ENCODE data around the gene UBTD2. TPM values are rescaled to one million over a fixed set of nuclear protein-coding genes. Genes with fewer than 3 reads are reported as not detected.

Gene UBTD2
- total RNA-seq, 5 donors from 2014 or later (not counting 1 experiment from before 2014, with no cell fraction given) = 3.2 to 7.7 (median 5.4) TPM

- DNase-seq (no peak), ATAC-seq (replicated peaks in 1 of 4) (no peak)
- Histone ChIP-seq H3K27ac (ENCODE audit: low read length) (no peak overlapping the region), H3K9me3 (no peaks in the 10 kb centered on the region), H3K36me3 (ENCODE audit: control insufficient read depth in 2 of 2, extremely low read depth in 1 of 2, insufficient read depth in 1 of 2, low read length in 1 of 2) (no peaks in the 10 kb centered on the region), H3K4me3 (ENCODE audit: control insufficient read depth in 1 of 2, extremely low read depth in 1 of 2, low read length in 1 of 2) (no peak overlapping the region), H3K27me3 (replicated peaks in 1 of 2; ENCODE audit: control insufficient read depth in 2 of 2, extremely low read depth in 1 of 2, insufficient read depth in 2 of 2, low read length in 1 of 2) (no peaks in the 10 kb centered on the region), H3K4me1 (ENCODE audit: control insufficient read depth in 1 of 2, extremely low read depth in 1 of 2, insufficient read depth in 2 of 2, low read length in 2 of 2) (peaks cover 10 to 16% of the 10 kb centered on the region in 2 experiments)
- ChIA-PET CTCF (interaction anchor here in 1 of 2 donors (0.6 to 0.7 kb wide), 2 partner anchors 104 to 174 kb away, joined by 3 read pairs; no protein-coding TSS in a partner anchor), POLR2A (no interaction called here)
- no CpG with 5 or more reads among the region's 9 CpGs for WGBS (ENCODE audit: insufficient coverage)
- H3K27me3 Mint-ChIP-seq = no peaks in the 10 kb centered on the region
- H3K4me3 Mint-ChIP-seq = no peak overlapping the region
- H3K4me1 Mint-ChIP-seq = peaks cover 45 to 52% (median 50%) of the 10 kb centered on the region in 3 donors
- no peaks in the 10 kb centered on the region for H3K9me3 Mint-ChIP-seq
- peaks cover 13% of the 10 kb centered on the region for H3K36me3 Mint-ChIP-seq
- H3K27ac Mint-ChIP-seq = no peak overlapping the region
Observed at GRCh38 chr5:172278356-172278755, 5.2 kb downstream of the UBTD2 start.

GRCh38 chr5:172276214-172276613 lies 7.3 kb downstream of the UBTD2 start:
- Mint-ChIP-seq H3K36me3 (peaks cover 18% of the 10 kb centered on the region), H3K4me3 (no peak overlapping the region), H3K9me3 (no peaks in the 10 kb centered on the region), H3K27me3 (no peaks in the 10 kb centered on the region), H3K27ac (no peak overlapping the region), H3K4me1 (peaks cover 33 to 39% (median 36%) of the 10 kb centered on the region in 3 donors)
- ChIA-PET CTCF (no interaction called here), POLR2A (no interaction called here)
- no peaks in the 10 kb centered on the region for H3K27me3 ChIP-seq (replicated peaks in 1 of 2; ENCODE audit: control insufficient read depth in 2 of 2, extremely low read depth in 1 of 2, insufficient read depth in 2 of 2, low read length in 1 of 2)
- DNase-seq (no peak), ATAC-seq (replicated peaks in 1 of 4) (no peak)
- H3K36me3 ChIP-seq (ENCODE audit: control insufficient read depth in 2 of 2, extremely low read depth in 1 of 2, insufficient read depth in 1 of 2, low read length in 1 of 2) = no peaks in the 10 kb centered on the region
- 100% methylated on average over 2 of the region's 3 CpGs for WGBS (ENCODE audit: insufficient coverage)
- no peaks in the 10 kb centered on the region for H3K9me3 ChIP-seq
- H3K4me3 ChIP-seq (ENCODE audit: control insufficient read depth in 1 of 2, extremely low read depth in 1 of 2, low read length in 1 of 2) = no peak overlapping the region
- H3K27ac ChIP-seq (ENCODE audit: low read length) = no peak overlapping the region
- peaks cover 0 to 8% of the 10 kb centered on the region in 2 experiments for H3K4me1 ChIP-seq (ENCODE audit: control insufficient read depth in 1 of 2, extremely low read depth in 1 of 2, insufficient read depth in 2 of 2, low read length in 2 of 2)

- no peaks in the 10 kb centered on the region for H3K9me3 Mint-ChIP-seq
- Histone ChIP-seq H3K4me3 (ENCODE audit: control insufficient read depth in 1 of 2, extremely low read depth in 1 of 2, low read length in 1 of 2) (no peak overlapping the region), H3K4me1 (ENCODE audit: control insufficient read depth in 1 of 2, extremely low read depth in 1 of 2, insufficient read depth in 2 of 2, low read length in 2 of 2) (peaks cover 0 to 4% of the 10 kb centered on the region in 2 experiments), H3K27me3 (replicated peaks in 1 of 2; ENCODE audit: control insufficient read depth in 2 of 2, extremely low read depth in 1 of 2, insufficient read depth in 2 of 2, low read length in 1 of 2) (no peaks in the 10 kb centered on the region), H3K9me3 (no peaks in the 10 kb centered on the region), H3K36me3 (ENCODE audit: control insufficient read depth in 2 of 2, extremely low read depth in 1 of 2, insufficient read depth in 1 of 2, low read length in 1 of 2) (no peaks in the 10 kb centered on the region), H3K27ac (ENCODE audit: low read length) (no peak overlapping the region)
- WGBS (ENCODE audit: insufficient coverage) = 53% methylated on average over 8 of the region's 14 CpGs
- H3K4me1 Mint-ChIP-seq = peaks cover 32 to 36% (median 33%) of the 10 kb centered on the region in 3 donors
- POLR2A ChIA-PET = no interaction called here
- no peak overlapping the region for H3K27ac Mint-ChIP-seq
- H3K36me3 Mint-ChIP-seq = peaks cover 18% of the 10 kb centered on the region
- CTCF ChIA-PET = no interaction called here
- H3K27me3 Mint-ChIP-seq = no peaks in the 10 kb centered on the region
- ATAC-seq (replicated peaks in 1 of 4) (peak in 3 of 4 experiments; percentile 58 to 90 (median 61)), DNase-seq (peak in 31 of 35 experiments; percentile 7 to 69 (median 32))
- H3K4me3 Mint-ChIP-seq = no peak overlapping the region
Observed at GRCh38 chr5:172274951-172275753, 8.4 kb downstream of the UBTD2 start.

- no peaks in the 10 kb centered on the region for H3K27me3 ChIP-seq (replicated peaks in 1 of 2; ENCODE audit: control insufficient read depth in 2 of 2, extremely low read depth in 1 of 2, insufficient read depth in 2 of 2, low read length in 1 of 2)
- ATAC-seq (replicated peaks in 1 of 4) (no peak), DNase-seq (no peak)
- ChIA-PET POLR2A (no interaction called here), CTCF (no interaction called here)
- H3K9me3 Mint-ChIP-seq = no peaks in the 10 kb centered on the region
- H3K4me3 Mint-ChIP-seq = no peak overlapping the region
- no peaks in the 10 kb centered on the region for H3K36me3 ChIP-seq (ENCODE audit: control insufficient read depth in 2 of 2, extremely low read depth in 1 of 2, insufficient read depth in 1 of 2, low read length in 1 of 2)
- H3K4me1 Mint-ChIP-seq = peaks cover 17 to 24% (median 23%) of the 10 kb centered on the region in 3 donors
- H3K27me3 Mint-ChIP-seq = no peaks in the 10 kb centered on the region
- H3K27ac ChIP-seq (ENCODE audit: low read length) = no peak overlapping the region
- H3K9me3 ChIP-seq = no peaks in the 10 kb centered on the region
- H3K4me1 ChIP-seq (ENCODE audit: control insufficient read depth in 1 of 2, extremely low read depth in 1 of 2, insufficient read depth in 2 of 2, low read length in 2 of 2) = no peaks in the 10 kb centered on the region
- H3K27ac Mint-ChIP-seq = no peak overlapping the region
- H3K4me3 ChIP-seq (ENCODE audit: control insufficient read depth in 1 of 2, extremely low read depth in 1 of 2, low read length in 1 of 2) = no peak overlapping the region
- H3K36me3 Mint-ChIP-seq = peaks cover 18% of the 10 kb centered on the region
- 93% methylated on average over 2 of the region's 4 CpGs for WGBS (ENCODE audit: insufficient coverage)
Observed at GRCh38 chr5:172267943-172268342, 15.6 kb downstream of the UBTD2 start.

- Mint-ChIP-seq H3K27me3 (no peaks in the 10 kb centered on the region), H3K36me3 (peaks cover 13% of the 10 kb centered on the region), H3K27ac (no peak overlapping the region), H3K4me1 (peaks cover 17% of the 10 kb centered on the region in 3 donors), H3K4me3 (no peak overlapping the region), H3K9me3 (no peaks in the 10 kb centered on the region)
- Histone ChIP-seq H3K36me3 (ENCODE audit: control insufficient read depth in 2 of 2, extremely low read depth in 1 of 2, insufficient read depth in 1 of 2, low read length in 1 of 2) (no peaks in the 10 kb centered on the region), H3K4me3 (ENCODE audit: control insufficient read depth in 1 of 2, extremely low read depth in 1 of 2, low read length in 1 of 2) (no peak overlapping the region), H3K9me3 (no peaks in the 10 kb centered on the region), H3K27ac (ENCODE audit: low read length) (no peak overlapping the region), H3K27me3 (replicated peaks in 1 of 2; ENCODE audit: control insufficient read depth in 2 of 2, extremely low read depth in 1 of 2, insufficient read depth in 2 of 2, low read length in 1 of 2) (no peaks in the 10 kb centered on the region), H3K4me1 (ENCODE audit: control insufficient read depth in 1 of 2, extremely low read depth in 1 of 2, insufficient read depth in 2 of 2, low read length in 2 of 2) (no peaks in the 10 kb centered on the region)
- POLR2A ChIA-PET = no interaction called here
- DNase-seq = no peak
- ATAC-seq (replicated peaks in 1 of 4) = no peak
- CTCF ChIA-PET = interaction anchor here in 1 of 2 donors (1.1 kb wide), 1 partner anchor 29 kb away, joined by 3 read pairs; no protein-coding TSS in a partner anchor
- 89% methylated on average over 1 of the region's 4 CpGs for WGBS (ENCODE audit: insufficient coverage)
Observed at GRCh38 chr5:172266676-172267092, 16.9 kb downstream of the UBTD2 start.

GRCh38 chr5:172266071-172266675 lies 17.4 kb downstream of the UBTD2 start:
- DNase-seq = no peak
- H3K27me3 Mint-ChIP-seq = no peaks in the 10 kb centered on the region
- Histone ChIP-seq H3K4me3 (ENCODE audit: control insufficient read depth in 1 of 2, extremely low read depth in 1 of 2, low read length in 1 of 2) (no peak overlapping the region), H3K36me3 (ENCODE audit: control insufficient read depth in 2 of 2, extremely low read depth in 1 of 2, insufficient read depth in 1 of 2, low read length in 1 of 2) (no peaks in the 10 kb centered on the region), H3K27ac (ENCODE audit: low read length) (no peak overlapping the region), H3K4me1 (ENCODE audit: control insufficient read depth in 1 of 2, extremely low read depth in 1 of 2, insufficient read depth in 2 of 2, low read length in 2 of 2) (no peaks in the 10 kb centered on the region), H3K9me3 (no peaks in the 10 kb centered on the region), H3K27me3 (replicated peaks in 1 of 2; ENCODE audit: control insufficient read depth in 2 of 2, extremely low read depth in 1 of 2, insufficient read depth in 2 of 2, low read length in 1 of 2) (no peaks in the 10 kb centered on the region)
- H3K4me3 Mint-ChIP-seq = no peak overlapping the region
- no peaks in the 10 kb centered on the region for H3K9me3 Mint-ChIP-seq
- ChIA-PET CTCF (interaction anchor here in 1 of 2 donors (1.1 kb wide), 1 partner anchor 29 kb away, joined by 3 read pairs; no protein-coding TSS in a partner anchor), POLR2A (no interaction called here)
- H3K27ac Mint-ChIP-seq = no peak overlapping the region
- 100% methylated on average over 2 of the region's 10 CpGs for WGBS (ENCODE audit: insufficient coverage)
- ATAC-seq (replicated peaks in 1 of 4) = no peak
- peaks cover 14% of the 10 kb centered on the region for H3K36me3 Mint-ChIP-seq
- peaks cover 16 to 17% (median 17%) of the 10 kb centered on the region in 3 donors for H3K4me1 Mint-ChIP-seq

Data from T-cell (primary cell).